Heart left ventricle (tissue), 13 donors: Measurements from ENCODE around the gene UROS.

Experiments used
- POLR2A ChIP-seq, 2 donors: fragments of 450-650 bp; IDR thresholded peaks; one replicate each; pipeline ENCODE4 v1.6.1; 2017; ENCODE audit warnings: antibody characterized with exemption in 2 of 2, mild to moderate bottlenecking in 2 of 2, moderate library complexity in 2 of 2
- TF ChIP-seq, protein P1 (sequence below), 12 donors: fragments of 200-600 bp; sonication (generic) in 4 of 12; IDR thresholded peaks; one replicate each; pipeline versions ENCODE4 v1.5.0 to v1.8.0; 2018 to 2022; ENCODE audit warnings: antibody characterized with exemption in 12 of 12, mild to moderate bottlenecking in 5 of 12
- donor health status: ischemic (EF 13 %, LVEDD 7.1; RV severe dilation, severe dysfunction).
- donor health status: DM: no; HTN: yes; CAD: no.
- donor health status: DM: no; HTN: no; CAD: no.
- donor health status: ischemic (EF 25% LVEDD 6.9; RV normal size, moderate dysfunction).
- donor health status: ischemic (EF 25% LVEDD 5.7; RV mildly dilated, moderate dysfunction).
- donor health status: ischemic (EF 35%, LVEDD 5.7; RV mildly dilated, moderate dysfunction).
- donor health status: nonischemic (EF 11% LVEDD 7.7; RV severe dilation, severe dysfunction).
- donor health status: DM: yes; HTN: yes; CAD: no.
- donor health status: PGD.
- donor health status: ischemic (EF 29% LVEDD 5.4; RV normal size, mild dysfunction).
- donor health status: nonischemic (EF 23%, LVEDD 6.1; RV moderate dilation, normal function).

DNA sequence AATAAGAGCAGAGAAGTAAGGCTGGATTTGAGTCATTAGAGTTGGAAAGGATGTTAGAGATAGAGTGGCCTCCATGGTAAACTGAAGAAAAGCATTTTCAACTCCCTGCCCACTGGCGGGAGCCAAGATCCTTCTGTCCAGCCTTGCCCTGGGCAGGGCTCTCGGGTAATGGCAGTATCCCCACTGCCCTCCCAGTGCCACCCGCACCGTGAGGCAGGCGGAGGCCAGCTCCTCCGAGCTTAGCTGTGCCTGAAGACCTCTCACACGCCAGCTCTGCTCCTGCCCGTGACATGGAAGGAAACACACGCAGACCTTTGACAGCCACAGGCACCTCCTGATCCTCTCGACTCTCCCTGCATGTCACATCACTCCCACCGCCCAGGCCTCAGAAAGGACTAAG lies 22.6 kb upstream of the UROS start:
- TF ChIP-seq, protein P1, sequence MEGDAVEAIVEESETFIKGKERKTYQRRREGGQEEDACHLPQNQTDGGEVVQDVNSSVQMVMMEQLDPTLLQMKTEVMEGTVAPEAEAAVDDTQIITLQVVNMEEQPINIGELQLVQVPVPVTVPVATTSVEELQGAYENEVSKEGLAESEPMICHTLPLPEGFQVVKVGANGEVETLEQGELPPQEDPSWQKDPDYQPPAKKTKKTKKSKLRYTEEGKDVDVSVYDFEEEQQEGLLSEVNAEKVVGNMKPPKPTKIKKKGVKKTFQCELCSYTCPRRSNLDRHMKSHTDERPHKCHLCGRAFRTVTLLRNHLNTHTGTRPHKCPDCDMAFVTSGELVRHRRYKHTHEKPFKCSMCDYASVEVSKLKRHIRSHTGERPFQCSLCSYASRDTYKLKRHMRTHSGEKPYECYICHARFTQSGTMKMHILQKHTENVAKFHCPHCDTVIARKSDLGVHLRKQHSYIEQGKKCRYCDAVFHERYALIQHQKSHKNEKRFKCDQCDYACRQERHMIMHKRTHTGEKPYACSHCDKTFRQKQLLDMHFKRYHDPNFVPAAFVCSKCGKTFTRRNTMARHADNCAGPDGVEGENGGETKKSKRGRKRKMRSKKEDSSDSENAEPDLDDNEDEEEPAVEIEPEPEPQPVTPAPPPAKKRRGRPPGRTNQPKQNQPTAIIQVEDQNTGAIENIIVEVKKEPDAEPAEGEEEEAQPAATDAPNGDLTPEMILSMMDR (IDR thresholded peaks at IDR 0.05): no peak
- TF ChIP-seq POLR2A (IDR thresholded peaks at IDR 0.05): no peak
